IPS-20b (cell line): ENCODE data around the gene TUBB4B.

Experiments
- H3K27ac ChIP-seq: one replicate; pipeline ENCODE4 v1.5.1; 2013; ENCODE audit warnings: low read length
- H3K27me3 ChIP-seq: 2 replicates; pipeline ENCODE4 v1.6.1; 2013; ENCODE audit warnings: mild to moderate bottlenecking, low read length, inconsistent platforms; ENCODE audit not compliant: insufficient read depth
- H3K36me3 ChIP-seq: 2 replicates; pipeline ENCODE4 v1.6.1; 2013; ENCODE audit warnings: low read depth, mild to moderate bottlenecking, inconsistent platforms, low read length, moderate library complexity; ENCODE audit not compliant: insufficient read depth
- H3K4me1 ChIP-seq: 2 replicates; pipeline ENCODE4 v1.6.1; 2013; ENCODE audit warnings: mild to moderate bottlenecking, control low read depth, inconsistent platforms, low read length, moderate library complexity; ENCODE audit not compliant: insufficient read depth
- H3K4me3 ChIP-seq: 2 replicates; pipeline ENCODE4 v1.5.1; 2013; ENCODE audit warnings: mild to moderate bottlenecking, low read length, inconsistent platforms
- H3K9ac ChIP-seq: 2 replicates; pipeline ENCODE4 v1.6.1; 2013; ENCODE audit warnings: low read depth, mild to moderate bottlenecking, inconsistent platforms, low read length, moderate library complexity
- H3K9me3 ChIP-seq: 2 replicates; pipeline ENCODE4 v1.6.1; 2013; ENCODE audit warnings: mild to moderate bottlenecking, low read depth, low read length, inconsistent platforms; ENCODE audit not compliant: insufficient read depth

Gene TUBB4B

DNA sequence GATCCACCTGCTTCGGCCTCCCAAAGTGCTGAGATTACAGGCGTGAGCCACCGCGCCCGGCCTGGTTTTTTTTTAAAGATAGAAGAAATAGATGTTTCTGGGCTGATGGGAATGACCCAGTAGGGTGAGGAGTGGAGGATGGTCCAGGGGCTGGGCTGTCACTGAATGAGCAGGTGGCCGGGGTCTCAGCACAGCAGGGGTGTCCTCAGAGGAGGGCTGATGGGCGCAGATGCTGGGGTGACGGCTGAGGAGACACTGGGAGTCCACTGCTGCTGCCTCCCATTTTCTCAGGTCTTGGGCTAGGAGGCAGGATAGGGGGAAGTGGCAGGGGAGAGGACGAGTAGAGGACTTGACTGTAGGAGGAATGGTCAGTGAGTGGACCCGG is 34.1 kb downstream of the TUBB4B start:
- Histone ChIP-seq H3K4me1 (peaks cover 14% of the 10 kb centered on the region), H3K27ac (no peak overlapping the region), H3K9me3 (no peaks in the 10 kb centered on the region), H3K27me3 (peaks cover 27% of the 10 kb centered on the region; the same call in 1 of the 2 replicates), H3K36me3 (peaks cover 12% of the 10 kb centered on the region), H3K9ac (no peak overlapping the region), H3K4me3 (no peak overlapping the region)

DNA sequence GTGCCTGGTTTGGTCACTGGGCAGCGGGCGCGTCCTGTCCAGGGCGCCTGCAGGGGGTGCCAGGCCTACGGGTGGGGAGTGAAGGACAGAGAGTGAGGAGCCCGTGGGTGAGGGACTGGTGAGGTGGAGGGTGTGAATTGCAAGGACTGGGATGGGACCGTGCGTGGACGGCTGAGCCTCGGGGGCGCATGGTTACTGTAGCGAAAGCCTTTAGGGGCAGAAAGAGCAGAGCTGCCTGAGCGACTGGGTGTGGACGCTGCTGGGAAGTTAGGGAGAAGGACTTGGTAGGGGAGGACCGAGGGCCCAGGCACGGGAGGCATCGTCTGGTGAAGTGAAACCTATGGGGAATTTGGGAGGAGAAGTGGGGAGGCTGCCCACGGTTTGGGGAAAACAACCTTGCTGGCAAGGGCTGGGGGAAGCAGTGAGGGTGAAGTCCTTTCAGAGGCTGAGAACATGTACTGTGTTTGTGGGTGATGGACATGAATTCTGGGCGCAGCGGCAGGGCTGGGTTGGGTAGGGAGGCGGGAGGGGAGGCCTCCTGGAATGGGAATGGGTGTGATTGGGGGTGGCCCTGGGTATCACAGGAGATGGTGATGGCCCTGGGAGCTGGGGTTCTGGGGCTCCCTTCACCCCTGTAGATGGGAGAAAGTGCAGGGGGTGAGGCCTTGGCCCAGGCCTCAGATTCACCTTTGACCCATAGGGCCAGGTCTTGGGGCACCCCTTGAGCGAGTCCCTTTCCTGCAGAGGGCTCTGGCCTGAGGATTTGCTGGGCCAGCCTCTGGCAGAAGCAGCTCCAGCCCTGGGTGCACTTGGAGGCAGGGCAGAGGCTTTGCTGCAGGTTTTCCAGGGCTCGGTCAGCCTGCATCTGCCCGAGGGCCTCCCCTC is 34.7 kb downstream of the TUBB4B start:
- no peak overlapping the region for H3K4me3 ChIP-seq
- peaks cover 32% of the 10 kb centered on the region; the same call in 1 of the 2 replicates for H3K27me3 ChIP-seq
- peaks cover 14% of the 10 kb centered on the region for H3K4me1 ChIP-seq
- no peaks in the 10 kb centered on the region for H3K9me3 ChIP-seq
- H3K9ac ChIP-seq: peak overlapping the region; percentile 79; the same call in 1 of the 2 replicates
- H3K27ac ChIP-seq: peak overlapping the region; percentile 84
- peaks cover 10% of the 10 kb centered on the region for H3K36me3 ChIP-seq

DNA sequence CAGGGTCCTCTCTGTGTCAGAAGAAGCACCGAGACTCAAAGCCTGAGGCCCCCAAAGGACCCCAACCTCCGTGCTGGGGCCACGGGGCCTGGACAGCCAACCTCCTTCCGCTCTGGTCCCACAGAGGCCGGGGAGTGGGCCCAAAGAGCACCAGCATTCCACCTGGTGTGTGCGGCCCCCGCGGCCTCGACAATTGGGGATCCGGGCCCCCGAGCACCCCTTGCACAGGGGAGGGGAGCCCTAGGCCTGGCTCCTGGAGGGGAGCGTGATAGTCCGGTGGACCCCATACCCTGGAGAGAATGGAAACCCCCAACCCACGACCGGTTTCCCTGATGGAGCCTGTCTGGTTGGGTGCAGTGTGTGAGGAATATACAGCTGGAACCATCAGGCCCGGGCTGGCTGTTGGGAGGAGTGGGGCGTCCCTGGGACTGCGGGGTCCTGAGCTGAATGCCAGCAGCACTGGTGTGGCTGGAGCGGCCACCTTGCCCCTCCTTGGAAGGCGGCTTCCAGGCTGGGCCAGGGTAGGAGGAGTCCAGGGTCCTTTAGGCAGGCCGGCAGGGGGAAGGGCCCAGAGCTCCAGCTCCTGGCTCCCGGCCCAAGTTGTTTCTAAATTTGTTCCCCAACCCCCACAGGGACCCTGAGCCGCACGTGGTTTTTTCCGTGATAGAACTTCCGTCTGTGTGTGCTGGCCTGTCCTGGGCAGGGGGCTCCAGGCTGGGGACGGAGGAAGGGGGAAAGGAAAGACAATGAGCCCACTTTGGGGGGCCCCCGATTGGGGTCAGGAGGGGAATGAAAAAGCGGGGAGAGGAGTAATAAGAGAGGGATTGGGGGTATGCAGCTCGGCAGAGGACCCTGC is 35.6 kb downstream of the TUBB4B start:
- Histone ChIP-seq H3K4me1 (peaks cover 14% of the 10 kb centered on the region), H3K4me3 (peak overlapping the region; percentile 63; the same call in 1 of the 2 replicates), H3K9me3 (no peaks in the 10 kb centered on the region), H3K27ac (peak overlapping the region; percentile 84), H3K27me3 (peaks cover 40% of the 10 kb centered on the region; the same call in 1 of the 2 replicates), H3K9ac (peak overlapping the region; percentile 79; the same call in 1 of the 2 replicates), H3K36me3 (peaks cover 7% of the 10 kb centered on the region)

DNA sequence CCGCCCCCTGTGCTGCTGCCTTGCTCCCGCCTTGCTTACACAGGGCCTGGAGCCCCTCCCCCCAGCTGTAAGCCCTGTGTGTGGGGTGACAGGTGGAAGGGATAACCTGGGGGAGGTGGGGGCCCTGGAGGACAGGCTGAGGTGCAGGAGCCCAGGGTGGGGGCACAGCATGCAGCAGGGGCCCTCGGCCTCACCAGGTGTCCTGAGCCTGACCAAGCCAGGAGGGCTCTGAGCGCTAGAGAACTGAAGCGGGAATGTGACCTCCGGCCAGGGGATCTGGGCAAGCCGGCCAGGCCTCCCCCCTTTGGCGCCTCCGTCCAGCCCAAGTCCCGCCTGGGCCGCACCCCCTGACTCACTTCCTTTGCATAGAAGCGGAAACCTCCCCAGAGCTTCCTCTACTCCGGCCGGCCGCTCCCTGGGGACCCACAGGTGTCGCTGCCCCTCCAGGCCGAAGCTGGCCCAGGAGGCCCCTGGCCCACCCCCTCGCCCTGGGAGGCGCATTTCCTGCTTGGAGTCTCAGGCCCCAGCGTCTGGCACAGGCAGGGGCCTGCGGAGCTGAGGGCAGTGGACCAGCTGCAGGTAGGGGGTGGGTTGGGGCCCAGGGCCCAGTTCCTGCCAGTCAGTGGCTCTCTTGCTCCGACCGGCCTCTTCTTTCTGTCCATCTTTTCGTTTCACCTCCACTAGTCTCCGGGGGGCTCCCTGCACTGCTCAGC is 36.4 kb downstream of the TUBB4B start, which contains the start of gene TOR4A:
TSS of gene TOR4A (plus strand) at position 398 of the 713 bp plus-strand sequence. CDS start 964 bp downstream, outside the sequence.
- H3K4me3 ChIP-seq: peak within 1 kb of the TSS; percentile 63
- H3K27me3 ChIP-seq: peaks cover 47% of the 10 kb centered on the region; the same call in 1 of the 2 replicates
- peaks cover 4% of the 10 kb centered on the region for H3K36me3 ChIP-seq
- H3K9ac ChIP-seq: peak within 1 kb of the TSS; percentile 79; the same call in 1 of the 2 replicates
- no peaks in the 10 kb centered on the region for H3K9me3 ChIP-seq
- peak within 1 kb of the TSS; percentile 84 for H3K27ac ChIP-seq
- peaks cover 14% of the 10 kb centered on the region for H3K4me1 ChIP-seq

DNA sequence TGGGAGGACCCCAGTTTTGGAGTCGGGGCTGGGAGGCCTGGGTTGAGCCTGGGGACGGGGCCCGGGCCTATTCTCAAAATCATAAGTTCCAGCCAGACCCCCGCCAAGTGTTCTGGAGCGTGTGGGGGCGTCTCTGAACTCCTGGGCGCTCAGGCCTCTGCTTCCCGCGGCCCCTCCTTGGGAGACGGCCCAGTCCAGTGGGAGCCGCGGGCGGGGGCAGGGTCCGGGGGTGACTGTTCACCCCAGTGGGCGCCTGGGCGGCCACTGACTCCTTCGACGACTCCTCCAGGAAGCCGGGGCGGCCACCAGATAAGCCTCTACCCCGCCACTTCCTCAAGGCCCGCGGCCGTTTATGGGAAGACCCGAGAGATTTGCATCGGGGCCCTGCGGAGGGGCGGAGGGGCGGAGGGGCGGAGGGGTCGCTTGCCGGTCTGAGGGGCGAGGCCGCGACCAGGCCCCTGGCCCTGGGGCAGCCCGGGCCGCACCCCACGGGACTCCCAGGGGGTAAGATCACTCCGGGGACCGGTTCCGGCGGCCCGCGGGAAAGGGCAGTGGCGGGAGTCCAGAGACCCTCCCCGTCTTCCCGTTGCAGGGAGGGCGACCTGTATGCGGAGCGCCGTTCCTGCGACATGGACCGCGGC is 37.1 kb downstream of the TUBB4B start:
- peaks cover 3% of the 10 kb centered on the region for H3K36me3 ChIP-seq
- peak overlapping the region; percentile 63 for H3K4me3 ChIP-seq
- peaks cover 52% of the 10 kb centered on the region; the same call in 1 of the 2 replicates for H3K27me3 ChIP-seq
- H3K4me1 ChIP-seq: peaks cover 14% of the 10 kb centered on the region
- H3K9me3 ChIP-seq: no peaks in the 10 kb centered on the region
- H3K27ac ChIP-seq: no peak overlapping the region
- peak overlapping the region; percentile 74; the same call in 1 of the 2 replicates for H3K9ac ChIP-seq

DNA sequence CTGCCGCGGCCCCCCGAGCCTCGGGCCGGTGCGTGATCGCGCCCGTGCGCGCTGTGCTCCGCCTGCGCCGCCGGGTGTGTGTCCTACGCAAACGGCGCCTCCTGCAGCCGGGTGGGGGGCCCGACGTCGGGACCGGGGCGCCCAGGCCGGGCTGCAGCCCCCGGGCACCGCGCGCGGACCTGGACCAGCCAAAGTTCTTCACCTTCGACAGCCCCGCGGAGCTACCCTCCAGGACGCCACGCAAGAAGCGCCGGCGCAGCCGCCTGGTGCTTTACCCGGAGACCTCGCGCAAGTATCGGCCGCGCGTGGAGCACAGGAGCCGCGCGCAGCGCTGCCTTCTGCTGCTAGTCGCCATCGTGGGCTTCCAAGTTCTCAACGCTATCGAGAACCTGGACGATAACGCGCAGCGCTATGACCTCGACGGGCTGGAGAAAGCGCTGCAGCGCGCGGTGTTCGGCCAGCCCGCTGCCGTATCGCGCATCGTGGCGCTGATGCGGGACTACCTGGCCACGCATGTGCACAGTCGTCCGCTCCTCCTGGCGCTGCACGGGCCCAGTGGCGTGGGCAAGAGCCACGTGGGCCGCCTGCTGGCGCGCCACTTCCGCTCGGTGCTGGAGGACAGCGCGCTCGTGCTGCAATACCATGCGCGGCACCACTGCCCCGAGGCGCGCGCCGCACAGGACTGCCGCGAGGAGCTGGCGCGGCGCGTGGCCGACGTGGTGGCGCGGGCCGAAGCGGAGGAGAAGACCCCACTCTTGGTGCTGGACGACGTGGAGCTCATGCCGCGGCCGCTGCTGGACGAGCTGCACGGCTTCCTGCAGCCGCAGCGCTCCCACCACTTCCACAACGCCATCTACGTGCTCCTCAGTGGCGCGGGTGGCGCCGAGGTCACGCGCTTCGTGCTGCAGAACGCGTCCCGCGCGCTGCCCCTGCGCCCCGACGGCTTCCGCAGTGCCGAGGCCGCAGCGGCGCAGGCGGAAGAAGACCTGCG is 37.9 kb downstream of the TUBB4B start:
- no peaks in the 10 kb centered on the region for H3K9me3 ChIP-seq
- peaks cover 14% of the 10 kb centered on the region for H3K4me1 ChIP-seq
- peak overlapping the region; percentile 21; the same call in 1 of the 2 replicates for H3K9ac ChIP-seq
- H3K36me3 ChIP-seq: no peaks in the 10 kb centered on the region; the same call in 1 of the 2 replicates
- no peak overlapping the region for H3K27ac ChIP-seq
- H3K4me3 ChIP-seq: peak overlapping the region; percentile 63; the same call in 1 of the 2 replicates
- H3K27me3 ChIP-seq: peaks cover 52% of the 10 kb centered on the region; the same call in 1 of the 2 replicates

DNA sequence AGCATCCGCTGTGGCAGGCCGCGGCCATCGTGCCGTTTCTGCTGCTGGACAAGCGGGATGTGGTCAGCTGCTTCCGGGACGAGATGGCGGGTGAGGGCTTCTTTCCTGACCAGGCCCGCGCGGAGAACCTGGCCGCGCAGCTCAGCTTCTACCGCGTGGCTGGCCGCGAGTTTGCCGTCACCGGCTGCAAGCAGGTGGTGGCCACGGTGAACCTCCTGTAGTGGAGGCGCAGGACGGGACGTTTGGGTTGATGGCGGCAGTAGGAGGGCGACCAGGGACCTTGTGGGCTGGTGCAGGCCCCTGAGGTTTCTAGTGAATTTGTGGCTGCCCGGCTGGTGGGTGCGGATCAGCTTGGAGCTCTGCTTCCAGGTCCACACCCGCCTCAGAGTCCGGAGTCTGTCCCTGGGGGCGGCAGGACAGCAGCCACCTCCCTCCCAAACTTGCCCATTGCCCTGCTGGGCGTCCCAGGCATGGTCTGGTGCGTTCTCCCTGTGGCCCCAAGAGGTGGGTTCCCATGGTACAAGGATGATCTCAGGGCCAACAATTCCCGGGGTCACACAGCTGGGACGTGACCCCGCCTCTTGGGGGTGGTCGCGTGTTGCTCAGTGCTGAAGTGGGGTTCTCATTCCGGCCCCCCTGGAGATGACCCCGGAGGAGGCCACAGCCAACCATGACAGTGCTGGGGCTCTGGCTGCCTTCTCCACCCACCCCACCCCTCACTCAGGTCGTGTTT is 38.8 kb downstream of the TUBB4B start:
- peaks cover 52% of the 10 kb centered on the region; the same call in 1 of the 2 replicates for H3K27me3 ChIP-seq
- no peak overlapping the region for H3K4me3 ChIP-seq
- no peaks in the 10 kb centered on the region for H3K9me3 ChIP-seq
- no peak overlapping the region for H3K27ac ChIP-seq
- H3K36me3 ChIP-seq: no peaks in the 10 kb centered on the region
- H3K9ac ChIP-seq: no peak overlapping the region
- H3K4me1 ChIP-seq: peaks cover 14% of the 10 kb centered on the region

DNA sequence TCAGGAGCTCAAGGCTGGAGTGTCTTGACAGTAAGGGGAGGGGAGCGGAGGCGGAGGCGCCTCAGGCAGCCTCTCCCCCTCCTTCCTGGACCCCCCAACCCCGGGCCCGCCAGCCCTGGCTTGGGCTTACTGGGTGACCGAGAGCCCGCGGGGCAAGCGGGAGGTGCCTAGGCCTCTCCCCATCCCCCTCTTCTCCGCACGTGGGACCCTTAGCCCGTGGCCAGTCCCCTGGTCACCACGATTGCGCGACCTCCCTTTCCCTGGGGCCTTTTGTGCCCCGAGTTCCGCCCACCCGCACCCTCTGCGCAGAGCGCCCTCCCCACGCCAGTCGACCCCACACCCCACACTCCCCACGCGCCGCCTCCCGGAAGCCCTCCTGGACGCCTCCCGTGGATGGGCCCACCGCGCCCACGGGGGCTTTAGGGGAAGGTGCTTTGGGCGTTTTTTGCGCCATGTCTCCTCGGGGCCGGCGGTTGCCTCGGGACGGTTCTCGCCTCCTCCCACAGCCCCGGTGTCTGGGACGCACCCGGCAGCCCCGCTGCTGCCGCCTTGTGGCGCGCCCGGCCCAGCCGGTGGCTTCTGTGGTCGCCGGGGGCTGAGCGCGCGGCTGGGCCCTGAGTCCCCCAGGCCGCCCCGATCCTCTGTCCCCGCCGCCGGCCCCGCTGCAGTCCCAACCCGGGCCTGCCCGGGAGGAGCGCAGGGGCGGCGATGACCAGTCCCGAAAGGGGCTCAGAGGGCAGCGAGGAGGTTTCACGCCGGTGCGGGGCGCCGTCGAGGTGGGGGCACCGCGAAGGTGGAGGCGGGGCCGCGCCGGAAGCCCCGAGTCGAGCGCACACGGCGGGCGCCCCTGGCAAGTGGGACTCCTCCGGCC is 39.6 kb downstream of the TUBB4B start:
- Histone ChIP-seq H3K36me3 (no peaks in the 10 kb centered on the region), H3K4me3 (peak overlapping the region; percentile 55; the same call in 1 of the 2 replicates), H3K9ac (no peak overlapping the region), H3K4me1 (peaks cover 14% of the 10 kb centered on the region), H3K27me3 (peaks cover 52% of the 10 kb centered on the region; the same call in 1 of the 2 replicates), H3K9me3 (no peaks in the 10 kb centered on the region), H3K27ac (no peak overlapping the region)
